ENCODE results near the gene SCARF1.

SCARF1 gene

DNA sequence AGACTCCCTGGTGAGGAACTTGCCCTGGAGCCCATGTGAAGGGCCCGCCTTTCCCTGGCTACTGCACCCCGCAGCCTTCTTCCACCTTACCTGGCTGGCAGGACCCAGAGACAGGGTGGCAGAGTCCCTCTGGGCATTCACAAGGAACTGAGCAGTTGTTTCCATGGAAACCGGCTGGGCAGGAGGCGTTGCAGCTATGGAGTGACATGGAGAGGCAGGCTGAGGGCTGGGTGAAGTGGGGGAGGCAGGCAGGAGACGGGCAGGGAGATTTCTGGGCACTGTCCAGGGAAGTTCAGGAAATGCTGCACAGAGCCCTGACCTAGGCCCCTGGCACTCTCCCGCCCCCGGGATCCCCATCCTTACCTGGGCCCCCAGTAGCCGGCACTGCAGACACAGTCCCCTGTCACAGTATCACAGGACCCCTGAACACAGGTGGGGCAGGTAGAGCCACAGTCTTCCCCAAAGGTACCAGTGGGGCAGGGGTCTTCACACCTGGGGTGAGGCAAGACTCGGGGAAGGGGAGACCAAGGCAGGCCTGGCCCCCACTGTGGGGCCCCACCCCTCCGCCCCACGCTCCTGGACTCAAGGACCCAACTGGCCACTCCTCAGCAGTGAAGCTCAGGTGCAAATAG is 5.9 kb downstream of the SCARF1 start:
- peak overlapping the region; percentile 2 for H3K27ac ChIP-seq
- TF ChIP-seq ZFX (IDR thresholded peaks at IDR 0.05) (no peak), CTCF (conservative IDR thresholded peaks at IDR 0.05) (no peak)

- TF ChIP-seq ZFX (IDR thresholded peaks at IDR 0.05), result no peak
- no peak for TF ChIP-seq CTCF (conservative IDR thresholded peaks at IDR 0.05)
- no peak overlapping the region; the same call in 1 of the 2 replicates for H3K27ac ChIP-seq
Measured at GRCh38 chr17:1638624-1639300, 6.8 kb downstream of the SCARF1 start.

DNA sequence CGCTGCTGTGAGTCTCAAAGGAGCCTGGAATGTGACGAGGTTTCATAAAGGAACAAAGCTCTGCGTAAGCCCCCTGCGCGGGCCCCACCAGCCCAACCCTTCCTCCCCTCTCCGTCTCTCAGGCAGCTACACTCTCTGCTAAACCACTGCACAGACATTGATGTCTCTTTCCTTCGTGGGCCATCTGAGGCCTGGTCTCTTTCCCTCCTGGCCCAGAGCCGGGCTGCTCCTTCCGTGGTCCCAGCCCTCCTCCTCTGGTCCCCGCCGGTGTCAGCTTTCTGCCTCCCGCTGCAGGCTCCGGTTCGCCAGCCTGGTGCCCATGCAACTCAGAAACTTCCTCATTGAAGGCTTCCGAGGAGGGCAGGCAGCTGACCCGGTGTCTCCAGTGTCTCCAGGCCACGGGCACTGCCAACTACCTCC is 7.4 kb downstream of the SCARF1 start:
- TF ChIP-seq ZFX (IDR thresholded peaks at IDR 0.05), result no peak
- TF ChIP-seq CTCF (conservative IDR thresholded peaks at IDR 0.05), result no peak
- H3K27ac ChIP-seq, result no peak overlapping the region

DNA sequence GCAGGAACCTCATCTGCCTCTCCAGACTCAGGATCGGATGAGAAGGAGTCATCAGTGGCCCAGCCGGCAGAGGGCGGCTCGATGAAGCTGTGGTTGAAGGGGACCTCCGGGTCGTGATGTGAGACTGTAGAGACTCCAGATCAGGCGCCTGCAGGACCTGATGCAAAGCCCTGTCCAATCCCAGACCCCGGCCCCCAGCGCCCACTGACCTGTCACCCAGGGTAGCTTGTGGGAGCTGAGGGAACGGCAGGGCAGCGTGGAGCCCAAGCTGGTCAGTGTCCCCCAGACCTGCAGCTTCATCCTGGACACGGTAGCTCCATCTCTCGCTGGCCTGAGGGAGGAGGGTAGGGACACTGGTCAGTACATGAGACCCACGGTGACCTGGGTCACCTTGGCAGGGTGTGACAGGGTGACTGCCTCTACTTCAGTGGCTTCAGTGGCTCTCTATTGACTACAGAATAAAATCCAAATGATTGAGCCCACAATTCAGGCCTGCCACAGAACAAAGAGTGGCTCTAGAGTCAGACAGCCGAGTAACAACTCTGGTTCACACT is 8.7 kb downstream of the SCARF1 start:
- TF ChIP-seq ZFX (IDR thresholded peaks at IDR 0.05) (no peak), CTCF (conservative IDR thresholded peaks at IDR 0.05) (no peak)
- H3K27ac ChIP-seq, result no peak overlapping the region

DNA sequence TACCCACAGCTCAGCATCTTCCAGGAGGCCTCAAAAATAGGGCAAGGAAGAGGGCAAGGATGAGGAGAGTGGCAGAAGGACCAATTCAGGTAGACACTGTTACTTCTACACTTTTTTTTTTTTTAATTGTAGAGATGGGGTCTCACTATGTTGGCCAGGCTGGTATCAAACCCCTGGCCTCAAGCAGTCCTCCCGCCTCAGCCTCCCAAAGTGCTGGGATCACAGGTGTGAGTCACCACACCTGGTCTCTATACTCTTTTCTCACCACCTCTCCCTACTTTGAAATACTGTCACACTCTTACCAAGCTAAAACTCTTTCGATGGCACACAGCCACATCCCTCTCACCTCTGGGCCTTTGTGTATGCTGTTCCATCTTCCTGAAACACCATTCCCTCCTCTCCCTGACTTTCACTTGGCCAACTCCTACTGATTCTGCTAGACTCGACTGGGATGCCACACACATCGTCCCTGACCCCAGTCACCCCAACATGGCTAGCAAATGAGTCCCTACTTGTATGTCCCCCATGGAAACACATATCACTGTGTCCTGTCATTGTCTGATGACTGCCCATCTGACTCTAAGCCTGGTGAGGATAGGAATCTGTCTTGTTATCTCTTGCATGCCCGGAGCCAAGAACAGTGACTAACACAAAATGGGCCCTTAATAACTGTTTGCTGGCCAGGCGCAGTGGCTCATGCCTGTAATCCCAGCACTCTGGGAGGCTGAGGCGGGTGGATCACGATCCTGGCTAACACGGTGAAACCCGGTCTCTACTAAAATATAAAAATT is 9.7 kb downstream of the SCARF1 start:
- no peak for TF ChIP-seq ZFX (IDR thresholded peaks at IDR 0.05)
- no peak for TF ChIP-seq CTCF (conservative IDR thresholded peaks at IDR 0.05)
- no peak overlapping the region for H3K27ac ChIP-seq

DNA sequence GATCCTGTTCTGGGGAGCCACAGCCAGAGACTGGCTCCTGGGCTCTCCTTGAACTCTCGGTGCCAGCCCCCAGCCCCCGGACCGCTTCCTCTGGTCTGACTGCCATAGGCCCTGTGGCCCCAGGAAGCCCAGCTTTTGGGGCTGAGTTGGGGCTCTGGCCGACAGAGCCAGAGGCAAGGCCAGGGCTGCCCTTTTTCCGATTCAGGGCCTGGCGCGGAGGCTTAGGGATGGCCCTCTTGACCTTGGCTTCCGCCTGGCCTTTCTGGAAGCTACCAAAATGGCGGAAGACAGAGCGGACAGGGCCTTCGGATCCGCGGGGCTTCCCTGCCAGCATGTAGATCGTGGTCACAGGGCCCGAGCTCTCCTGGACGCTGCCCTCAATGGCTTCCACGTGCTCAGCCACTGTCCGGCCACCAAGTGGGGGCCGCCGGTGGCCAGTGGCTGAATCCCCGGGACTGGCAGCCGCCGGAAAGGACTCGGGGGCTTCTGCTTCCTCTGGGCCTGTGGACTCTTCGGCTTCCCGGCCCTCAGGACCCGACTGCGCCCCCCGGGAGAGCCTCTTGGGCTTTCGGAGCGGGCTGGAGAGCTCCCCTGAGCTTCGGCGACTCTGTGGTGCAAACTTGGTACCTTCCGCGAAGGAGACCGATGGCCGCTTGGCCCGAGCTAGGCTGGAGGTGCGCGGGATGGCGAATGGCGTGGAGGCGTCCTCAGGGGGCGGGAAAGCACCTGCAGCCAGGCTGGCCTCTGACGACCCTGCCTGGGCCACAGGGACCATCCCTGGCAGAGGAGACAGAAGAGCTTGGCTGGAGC is 10.5 kb downstream of the SCARF1 start:
- no peak overlapping the region for H3K27ac ChIP-seq
- no peak for TF ChIP-seq CTCF (conservative IDR thresholded peaks at IDR 0.05)
